Heart left ventricle (tissue), 16 donors: ENCODE results near the gene HACD2. TPM values are rescaled to one million over a fixed set of nuclear protein-coding genes. Genes with fewer than 3 reads are reported as not detected.

Source experiments
- ATAC-seq, 4 donors: fragments of 200-7000 bp; cut with Tn5 transposase; one replicate each; pipeline ENCODE4 v1.9.1; 2020 to 2022; ENCODE audit warnings: moderate library complexity in 4 of 4, mild to moderate bottlenecking in 3 of 4, moderate number of reproducible peaks in 1 of 4
- DNase-seq, 5 donors: peaks; one replicate each; pipeline ENCODE4 v3.0.0-alpha.2; 2020
- H3K27ac ChIP-seq, 12 donors: fragments of 200-600 bp; sonication (generic) in 4 of 12; one replicate each; pipeline versions ENCODE4 v1.5.0 to v1.8.0; 2016 to 2022; ENCODE audit warnings: mild to moderate bottlenecking in 2 of 12
- H3K27me3 ChIP-seq, 9 donors: fragments of 200-600 bp; sonication (generic) in 2 of 9; one replicate each; pipeline versions ENCODE4 v1.5.1 to v1.8.0; 2016 to 2022; ENCODE audit warnings: mild to moderate bottlenecking in 3 of 9
- H3K36me3 ChIP-seq, 9 donors: fragments of 200-600 bp; sonication (generic) in 2 of 9; one replicate each; pipeline versions ENCODE4 v1.5.0 to v1.8.0; 2018 to 2022; ENCODE audit warnings: mild to moderate bottlenecking in 2 of 9
- H3K4me1 ChIP-seq, 12 donors: fragments of 200-600 bp; sonication (generic) in 4 of 12; one replicate each; pipeline versions ENCODE4 v1.5.0 to v1.8.0; 2016 to 2022; ENCODE audit warnings: mild to moderate bottlenecking in 3 of 12
- H3K4me3 ChIP-seq, 12 donors: fragments of 200-600 bp; sonication (generic) in 4 of 12; one replicate each; pipeline versions ENCODE4 v1.5.0 to v1.8.0; 2017 to 2022; ENCODE audit warnings: mild to moderate bottlenecking in 9 of 12, moderate library complexity in 4 of 12
- H3K9me3 ChIP-seq, 12 donors: fragments of 200-600 bp; sonication (generic) in 4 of 12; one replicate each; pipeline versions ENCODE4 v1.5.0 to v1.8.0; 2016 to 2022; ENCODE audit warnings: mild to moderate bottlenecking in 1 of 12
- CTCF ChIP-seq, 12 donors: fragments of 200-600 bp; sonication (generic) in 4 of 12; IDR thresholded peaks; one replicate each; pipeline versions ENCODE4 v1.5.0 to v1.8.0; 2018 to 2022; ENCODE audit warnings: antibody characterized with exemption in 12 of 12, mild to moderate bottlenecking in 5 of 12
- POLR2A ChIP-seq, 2 donors: fragments of 450-650 bp; IDR thresholded peaks; one replicate each; pipeline ENCODE4 v1.6.1; 2017; ENCODE audit warnings: antibody characterized with exemption in 2 of 2, mild to moderate bottlenecking in 2 of 2, moderate library complexity in 2 of 2
- WGBS, 4 donors: extraction: QIAGEN DNeasy Blood & Tissue Kit in 2 of 4; methylation state at CpG; one replicate each; pipeline versions ENCODE4 v1.1.5 to v1.1.7; 2013 to 2018; 5-methylcytosine and 5-hydroxymethylcytosine counted together
- intact Hi-C, 10 donors: fragments of 100-400 bp; cut with DNase I; formaldehyde crosslinking; loops; one replicate each; pipeline versions ENCODE4 v1.11.1 to v1.14.2; 2022
- polyA plus RNA-seq, 2 donors: library from polyadenylated mRNA; stranded (reverse); fragments of 200-250 nt; gene quantifications; one replicate each; pipeline ENCODE4 v1.2.3, GENCODE V29; 2013
- total RNA-seq, 9 donors: library from RNA; depleted of rRNA in 2 of 9; stranded (reverse); fragments of >200 nt in 2 of 9; fragmentation: NEBNext Ultra II Directional in 3 of 9; extraction: Animal tissue kit (Norgen Biotek cat#: 25700) in 3 of 9; gene quantifications; one replicate each; pipeline versions ENCODE4 v1.1.0 to v1.2.4, GENCODE V29; 2016 to 2023
- donor health status: ischemic (EF 13 %, LVEDD 7.1; RV severe dilation, severe dysfunction).
- donor health status: healthy with polysubstance abuse.
- donor health status: DM: no; HTN: yes; CAD: no.
- donor health status: DM: no; HTN: no; CAD: no.
- donor health status: ischemic (EF 25% LVEDD 6.9; RV normal size, moderate dysfunction).
- donor health status: ischemic (EF 25% LVEDD 5.7; RV mildly dilated, moderate dysfunction).
- donor health status: healthy.
- donor health status: DM: yes; HTN: yes; CAD: no.
- donor health status: ischemic (EF 35%, LVEDD 5.7; RV mildly dilated, moderate dysfunction).
- donor health status: nonischemic (EF 11% LVEDD 7.7; RV severe dilation, severe dysfunction).
- donor health status: DM: yes; HTN: yes; CAD: no.
- donor health status: PGD.
- donor health status: ischemic (EF 29% LVEDD 5.4; RV normal size, mild dysfunction).
- donor health status: nonischemic (EF 23%, LVEDD 6.1; RV moderate dilation, normal function).

HACD2 gene
- total and polyA plus RNA-seq, 11 donors = 5.6 to 23.3 (median 9.7) TPM

GRCh38 chr3:123623346-123623880 is 38.6 kb upstream of the HACD2 start:
- peaks cover 0 to 17% (median 8%) of the 10 kb centered on the region in 12 donors for H3K4me1 ChIP-seq
- peaks cover 0 to 5% (median 0%) of the 10 kb centered on the region in 9 donors for H3K36me3 ChIP-seq
- no peak for DNase-seq
- no peaks in the 10 kb centered on the region for H3K27me3 ChIP-seq
- H3K4me3 ChIP-seq = no peak overlapping the region
- intact Hi-C loops = no loop called here
- TF ChIP-seq POLR2A (IDR thresholded peaks at IDR 0.05) = no peak
- TF ChIP-seq CTCF (IDR thresholded peaks at IDR 0.05) = no peak
- H3K9me3 ChIP-seq = no peaks in the 10 kb centered on the region
- peak overlapping the region in 1 of 12 donors; percentile 78 for H3K27ac ChIP-seq
- WGBS, 4 donors = 88 to 92% (median 90%) methylated on average over 5 of the region's 5 CpGs
- no peak for ATAC-seq

- Histone ChIP-seq H3K36me3 (peaks cover 0 to 5% (median 0%) of the 10 kb centered on the region in 9 donors), H3K27me3 (no peaks in the 10 kb centered on the region), H3K4me3 (no peak overlapping the region), H3K4me1 (peaks cover 0 to 22% (median 13%) of the 10 kb centered on the region in 12 donors), H3K9me3 (no peaks in the 10 kb centered on the region), H3K27ac (peak overlapping the region in 1 of 12 donors; percentile 78)
- 97 to 98% (median 97%) methylated on average over 2 of the region's 2 CpGs for WGBS, 4 donors
- ATAC-seq (no peak), DNase-seq (no peak)
- TF ChIP-seq CTCF (IDR thresholded peaks at IDR 0.05) = no peak
- no peak for TF ChIP-seq POLR2A (IDR thresholded peaks at IDR 0.05)
- intact Hi-C loops = no loop called here
These were observed 37.9 kb upstream of the HACD2 start for GRCh38 chr3:123622766-123623165.

GRCh38 chr3:123621850-123622189 is 37.0 kb upstream of the HACD2 start:
- Histone ChIP-seq H3K9me3 (no peaks in the 10 kb centered on the region), H3K27me3 (no peaks in the 10 kb centered on the region), H3K27ac (peak overlapping the region in 1 of 12 donors; percentile 78), H3K36me3 (peaks cover 0 to 5% (median 0%) of the 10 kb centered on the region in 9 donors), H3K4me1 (peaks cover 0 to 24% (median 13%) of the 10 kb centered on the region in 12 donors), H3K4me3 (no peak overlapping the region)
- TF ChIP-seq CTCF (IDR thresholded peaks at IDR 0.05) (no peak), POLR2A (IDR thresholded peaks at IDR 0.05) (no peak)
- no peak for DNase-seq
- no peak for ATAC-seq
- WGBS, 4 donors = 92 to 95% (median 94%) methylated on average over 7 of the region's 7 CpGs
- intact Hi-C loops = no loop called here

GRCh38 chr3:123621186-123621849 is 36.5 kb upstream of the HACD2 start:
- WGBS, 4 donors = 84 to 87% (median 87%) methylated on average over 7 of the region's 7 CpGs
- TF ChIP-seq CTCF (IDR thresholded peaks at IDR 0.05) = no peak
- no peak for TF ChIP-seq POLR2A (IDR thresholded peaks at IDR 0.05)
- Histone ChIP-seq H3K27me3 (no peaks in the 10 kb centered on the region), H3K4me1 (peaks cover 0 to 24% (median 13%) of the 10 kb centered on the region in 12 donors), H3K27ac (peak overlapping the region in 1 of 12 donors; percentile 78), H3K4me3 (no peak overlapping the region), H3K9me3 (no peaks in the 10 kb centered on the region), H3K36me3 (peaks cover 0 to 8% (median 0%) of the 10 kb centered on the region in 9 donors)
- DNase-seq (no peak), ATAC-seq (no peak)
- intact Hi-C loops = no loop called here
